GM12878 (cell line): ENCODE results near the gene FIBCD1. TPM values are rescaled to one million over a fixed set of nuclear protein-coding genes. Genes with fewer than 3 reads are reported as not detected.

ENCODE experiments used
- ATAC-seq: fragments of 200-7000 bp; cut with Tn5 transposase; 3 replicates; pipeline ENCODE4 v1.9.1; 2020; ENCODE audit warnings: mild to moderate bottlenecking, moderate library complexity
- BruUV-seq: library from RNA; stranded (reverse); fragments of 400-500 nt; replicated peaks from 2 replicates; lab custom pipeline; 2021; lab: Mats Ljungman, UMichigan
- CTCF ChIA-PET: fragments of 300-600 bp; sonication (Branson Sonifier 250); formaldehyde crosslinking; extraction: SDS; loops from one replicate; lab custom pipeline; 2021; ENCODE audit warnings: inconsistent platforms; lab: Yijun Ruan, JAX
- POLR2A ChIA-PET: fragments of 350-600 bp; formaldehyde crosslinking; extraction: SDS; loops from one replicate; lab custom pipeline; 2021; ENCODE audit warnings: inconsistent platforms; lab: Charles Lee
- RAD21 ChIA-PET: fragments of 300-600 bp; sonication (Branson Sonifier 250); formaldehyde crosslinking; loops from one replicate; lab custom pipeline; 2023; ENCODE audit warnings: antibody characterized with exemption; ENCODE audit not compliant: unreplicated experiment; lab: Charles Lee
- SMC1A ChIA-PET: fragments of 300-600 bp; sonication (Branson Sonifier 250); formaldehyde crosslinking; loops from one replicate; lab custom pipeline; 2023; ENCODE audit not compliant: unreplicated experiment, uncharacterized antibody; lab: Charles Lee
- DNase-seq: peaks from one replicate; pipeline ENCODE4 v3.0.0-alpha.2; 2011; ENCODE audit warnings: low read depth, low spot score
- FAIRE-seq: peaks from 3 replicates; lab custom pipeline; 2011; peaks lifted over from hg19 to GRCh38; lab: Jason Lieb, UNC
- H2AFZ ChIP-seq: 2 replicates; pipeline ENCODE4 v1.6.0; 2011; ENCODE audit warnings: low read depth, low read length, control low read depth; ENCODE audit not compliant: control insufficient read depth
- H3K27ac ChIP-seq: 2 replicates; pipeline ENCODE4 v1.5.1; 2011; ENCODE audit warnings: control low read depth; ENCODE audit not compliant: control insufficient read depth, insufficient read depth
- H3K27me3 ChIP-seq, 2 experiments: replicated peaks in 1 of 2; 2 replicates each; pipeline versions ENCODE4 v1.6.0 to v1.6.1; 2011; ENCODE audit warnings: low read length in 1 of 2; ENCODE audit not compliant: control insufficient read depth in 2 of 2, insufficient read depth in 2 of 2
- H3K36me3 ChIP-seq, 2 experiments: 2 replicates each; pipeline ENCODE4 v1.5.1; 2011; ENCODE audit warnings: low read length in 1 of 2; ENCODE audit not compliant: control insufficient read depth in 2 of 2, insufficient read depth in 2 of 2
- H3K4me1 ChIP-seq: 2 replicates; pipeline ENCODE4 v1.6.1; 2011; ENCODE audit warnings: mild to moderate bottlenecking, low read length, moderate library complexity, mixed read lengths; ENCODE audit not compliant: control insufficient read depth, insufficient read depth
- H3K4me2 ChIP-seq: 2 replicates; pipeline ENCODE4 v1.6.0; 2011; ENCODE audit warnings: control low read depth; ENCODE audit not compliant: control insufficient read depth, insufficient read depth
- H3K4me3 ChIP-seq: fragments of 200-600 bp; sonication (generic); 2 replicates; pipeline ENCODE4 v1.5.1; 2016
- H3K79me2 ChIP-seq: 2 replicates; pipeline ENCODE4 v1.6.0; 2011; ENCODE audit warnings: low read length; ENCODE audit not compliant: control insufficient read depth, insufficient read depth
- H3K9ac ChIP-seq: 2 replicates; pipeline ENCODE4 v1.8.0; 2011; ENCODE audit warnings: low read length, control low read depth, mixed read lengths; ENCODE audit not compliant: control insufficient read depth, insufficient read depth
- H3K9me3 ChIP-seq: replicated peaks from 3 replicates; pipeline ENCODE4 v1.5.1; 2011; ENCODE audit warnings: mild to moderate bottlenecking, low read length; ENCODE audit not compliant: control insufficient read depth, insufficient read depth
- H4K20me1 ChIP-seq: 2 replicates; pipeline ENCODE4 v1.6.0; 2011; ENCODE audit not compliant: control insufficient read depth, insufficient read depth
- MYC ChIP-seq: IDR thresholded peaks from 2 replicates; pipeline ENCODE4 v1.6.1; 2011; ENCODE audit warnings: mild to moderate bottlenecking, low read length, moderate library complexity, inconsistent platforms; ENCODE audit not compliant: insufficient read depth, insufficient replicate concordance, insufficient read length, severe bottlenecking
- NFIC ChIP-seq: IDR thresholded peaks from 2 replicates; pipeline ENCODE4 v1.6.1; 2012; ENCODE audit warnings: low read depth, mild to moderate bottlenecking, inconsistent platforms, low read length, moderate library complexity
- POLR2A ChIP-seq: IDR thresholded peaks from 2 replicates; pipeline ENCODE4 v1.6.1; 2011; ENCODE audit warnings: low read depth, mild to moderate bottlenecking, low read length
- RFX5 ChIP-seq: IDR thresholded peaks from 2 replicates; pipeline ENCODE4 v1.6.1; 2011; ENCODE audit warnings: low read depth, low read length, improper control_type of control experiment
- SMC3 ChIP-seq: IDR thresholded peaks from 2 replicates; pipeline ENCODE4 v1.6.1; 2011; ENCODE audit warnings: low read length, improper control_type of control experiment, borderline replicate concordance
- ZZZ3 ChIP-seq: IDR thresholded peaks from 2 replicates; pipeline ENCODE4 v1.6.1; 2011; ENCODE audit warnings: low read depth; ENCODE audit not compliant: control insufficient read depth, insufficient read length
- WGBS: methylation state at CpG from one replicate; pipeline ENCODE4 v1.1.6; 2016; ENCODE audit warnings: low lambda C conversion rate; ENCODE audit not compliant: insufficient replicate concordance, insufficient coverage; ENCODE audit errors: missing lambda C conversion rate; 5-methylcytosine and 5-hydroxymethylcytosine counted together
- in situ Hi-C: fragments of 300-500 bp; cut with MboI; formaldehyde crosslinking; loops from 9 replicates; pipeline ENCODE4 v1.14.3; 2018; ENCODE audit warnings: mixed read lengths
- intact Hi-C: fragments of 100-400 bp; cut with micrococcal nuclease; formaldehyde crosslinking; loops from one replicate; pipeline ENCODE4 v1.14.2; 2022; ENCODE audit not compliant: unreplicated experiment
- polyA plus RNA-seq, 11 experiments: library from polyadenylated mRNA; depleted of rRNA in 4 of 11; unstranded in 6 of 11; stranded (reverse) in 5 of 11; fragments of >200 nt; fragmentation: Nextera tagmentation in 4 of 11; fragmentation: Illumina TruSeq in 1 of 11; extraction: Ambion mirVana in 4 of 11; extraction: Trizol in 1 of 11; gene quantifications; 1 replicate in 1 of 11; 2 replicates in 10 of 11; pipeline versions ENCODE4 v1.2.1 to v1.2.3, GENCODE V29; 2011 to 2016; ENCODE audit warnings: inconsistent platforms in 2 of 11, missing spikeins in 2 of 11, low read depth in 1 of 11
- total RNA-seq, 4 experiments: library from RNA; depleted of rRNA in 3 of 4; stranded (reverse); fragments of >200 nt in 3 of 4; fragmentation: Illumina TruSeq in 1 of 4; extraction: Trizol in 1 of 4; gene quantifications; 2 replicates each; pipeline versions ENCODE4 v1.2.1 to v1.2.3, GENCODE V29; 2013 to 2021
- TF ChIP-seq, protein P1 (sequence below): fragments of 450-650 bp; IDR thresholded peaks from 2 replicates; pipeline ENCODE4 v1.6.1; 2016; ENCODE audit warnings: mild to moderate bottlenecking
- TF ChIP-seq, protein P2 (sequence below): fragments of 450-650 bp; formaldehyde crosslinking; IDR thresholded peaks from 2 replicates; pipeline ENCODE4 v1.4.0; 2022; ENCODE audit warnings: mild to moderate bottlenecking, moderate library complexity

Gene FIBCD1
- total and polyA plus RNA-seq, 10 of the 15 experiments (the other 5 are each of a cell fraction or from before 2014, with no cell fraction given), result 0.04 to 0.95 (median 0.25) TPM; not detected in 6

DNA sequence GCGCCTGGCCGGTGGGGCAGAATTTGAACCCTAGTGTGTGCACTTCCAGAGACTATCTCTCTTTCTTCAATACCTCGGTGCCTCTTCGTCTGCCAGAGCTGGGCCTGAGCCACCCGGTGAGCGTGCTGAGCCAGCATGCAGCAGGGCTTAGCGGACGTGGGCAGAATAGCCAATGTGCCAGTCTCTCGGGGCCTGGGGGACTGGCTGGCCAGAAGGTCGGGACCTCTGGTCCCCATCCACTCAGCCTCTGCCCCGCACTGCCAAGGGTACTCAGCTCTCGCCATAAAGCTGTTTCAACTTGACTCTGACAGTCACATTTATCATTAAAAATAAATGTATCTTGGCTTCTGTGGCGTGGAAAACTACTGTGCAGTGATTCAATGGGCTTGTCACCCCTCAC, 4.2 kb upstream of the FIBCD1 start:
- POLR2A ChIA-PET, result no interaction called here

More for the DNA sequence above, 4.2 kb upstream of the FIBCD1 start:
- TF ChIP-seq NFIC, result no peak
- TF ChIP-seq ZZZ3, result no peak
- TF ChIP-seq RFX5, result no peak
- no peak for TF ChIP-seq POLR2A
- no peak for TF ChIP-seq SMC3
- TF ChIP-seq, protein P1, sequence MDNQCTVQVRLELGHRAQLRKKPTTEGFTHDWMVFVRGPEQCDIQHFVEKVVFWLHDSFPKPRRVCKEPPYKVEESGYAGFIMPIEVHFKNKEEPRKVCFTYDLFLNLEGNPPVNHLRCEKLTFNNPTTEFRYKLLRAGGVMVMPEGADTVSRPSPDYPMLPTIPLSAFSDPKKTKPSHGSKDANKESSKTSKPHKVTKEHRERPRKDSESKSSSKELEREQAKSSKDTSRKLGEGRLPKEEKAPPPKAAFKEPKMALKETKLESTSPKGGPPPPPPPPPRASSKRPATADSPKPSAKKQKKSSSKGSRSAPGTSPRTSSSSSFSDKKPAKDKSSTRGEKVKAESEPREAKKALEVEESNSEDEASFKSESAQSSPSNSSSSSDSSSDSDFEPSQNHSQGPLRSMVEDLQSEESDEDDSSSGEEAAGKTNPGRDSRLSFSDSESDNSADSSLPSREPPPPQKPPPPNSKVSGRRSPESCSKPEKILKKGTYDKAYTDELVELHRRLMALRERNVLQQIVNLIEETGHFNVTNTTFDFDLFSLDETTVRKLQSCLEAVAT, result no peak
- TF ChIP-seq, protein P2, sequence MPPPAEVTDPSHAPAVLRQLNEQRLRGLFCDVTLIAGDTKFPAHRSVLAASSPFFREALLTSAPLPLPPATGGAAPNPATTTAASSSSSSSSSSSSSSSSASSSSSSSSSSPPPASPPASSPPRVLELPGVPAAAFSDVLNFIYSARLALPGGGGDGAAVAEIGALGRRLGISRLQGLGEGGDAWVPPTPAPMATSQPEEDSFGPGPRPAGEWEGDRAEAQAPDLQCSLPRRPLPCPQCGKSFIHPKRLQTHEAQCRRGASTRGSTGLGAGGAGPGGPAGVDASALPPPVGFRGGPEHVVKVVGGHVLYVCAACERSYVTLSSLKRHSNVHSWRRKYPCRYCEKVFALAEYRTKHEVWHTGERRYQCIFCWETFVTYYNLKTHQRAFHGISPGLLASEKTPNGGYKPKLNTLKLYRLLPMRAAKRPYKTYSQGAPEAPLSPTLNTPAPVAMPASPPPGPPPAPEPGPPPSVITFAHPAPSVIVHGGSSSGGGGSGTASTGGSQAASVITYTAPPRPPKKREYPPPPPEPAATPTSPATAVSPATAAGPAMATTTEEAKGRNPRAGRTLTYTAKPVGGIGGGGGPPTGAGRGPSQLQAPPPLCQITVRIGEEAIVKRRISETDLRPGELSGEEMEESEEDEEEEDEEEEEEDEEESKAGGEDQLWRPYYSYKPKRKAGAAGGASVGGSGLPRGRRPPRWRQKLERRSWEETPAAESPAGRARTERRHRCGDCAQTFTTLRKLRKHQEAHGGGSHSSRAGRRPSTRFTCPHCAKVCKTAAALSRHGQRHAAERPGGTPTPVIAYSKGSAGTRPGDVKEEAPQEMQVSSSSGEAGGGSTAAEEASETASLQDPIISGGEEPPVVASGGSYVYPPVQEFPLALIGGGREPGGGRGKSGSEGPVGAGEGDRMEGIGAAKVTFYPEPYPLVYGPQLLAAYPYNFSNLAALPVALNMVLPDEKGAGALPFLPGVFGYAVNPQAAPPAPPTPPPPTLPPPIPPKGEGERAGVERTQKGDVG (CRISPR knock-in tag), result no peak
- no peak for TF ChIP-seq MYC
- Histone ChIP-seq H3K79me2 (no peaks in the 10 kb centered on the region), H3K9me3 (no peaks in the 10 kb centered on the region), H3K27me3 (peaks cover 3 to 12% of the 10 kb centered on the region in 2 experiments; a peak in 3 of 4 replicates), H3K36me3 (no peaks in the 10 kb centered on the region), H4K20me1 (peaks cover 6% of the 10 kb centered on the region; the same call in 1 of the 2 replicates), H2AFZ (no peak overlapping the region), H3K9ac (no peak overlapping the region), H3K4me2 (no peak overlapping the region), H3K4me3 (no peak overlapping the region), H3K27ac (no peak overlapping the region), H3K4me1 (no peaks in the 10 kb centered on the region)
- FAIRE-seq (no peak), DNase-seq (no peak), ATAC-seq (no peak)
- ChIA-PET CTCF (interaction anchor here (0.6 to 3.5 kb wide), 9 partner anchors 8 to 242 kb away, joined by 3 to 36 read pairs (median 4); no protein-coding TSS in a partner anchor), RAD21 (interaction anchor here (0.8 to 2.4 kb wide), 3 partner anchors 73 to 216 kb away, joined by 3 to 7 read pairs (median 5); no protein-coding TSS in a partner anchor), SMC1A (interaction anchor here (1.7 to 2.4 kb wide), 2 partner anchors 48 to 73 kb away, joined by 4 to 10 read pairs; no protein-coding TSS in a partner anchor)
- no TSS peak for BruUV-seq
- intact Hi-C loops, result no loop called here
- in situ Hi-C loops, result loop anchor here (5.0 kb wide), 3 partner anchors 76 to 236 kb away; no protein-coding TSS in a partner anchor
- WGBS, result 48% methylated on average over 13 of the region's 13 CpGs
